WTC11 (cell line): ENCODE measurements around the gene XPR1.

ENCODE experiments used
- ATF1 ChIP-seq: sonication (generic); formaldehyde crosslinking; IDR thresholded peaks from 2 replicates; pipeline ENCODE4 v1.8.1; 2023; ENCODE audit warnings: mild to moderate bottlenecking, moderate library complexity, missing genetic modification reagents
- ELF4 ChIP-seq: sonication (generic); formaldehyde crosslinking; IDR thresholded peaks from 2 replicates; pipeline ENCODE4 v1.8.1; 2022; ENCODE audit warnings: low read depth, mild to moderate bottlenecking, moderate library complexity, missing genetic modification reagents
- ETV6 ChIP-seq: sonication (generic); formaldehyde crosslinking; IDR thresholded peaks from 2 replicates; pipeline ENCODE4 v1.8.1; 2022; ENCODE audit warnings: mild to moderate bottlenecking, missing genetic modification reagents
- FOXK1 ChIP-seq: sonication (generic); formaldehyde crosslinking; IDR thresholded peaks from 2 replicates; pipeline ENCODE4 v1.8.0; 2022; ENCODE audit warnings: mild to moderate bottlenecking, moderate library complexity, missing genetic modification reagents
- FOXP1 ChIP-seq: sonication (generic); formaldehyde crosslinking; IDR thresholded peaks from 2 replicates; pipeline ENCODE4 v1.8.0; 2022; ENCODE audit warnings: missing genetic modification reagents, mild to moderate bottlenecking, moderate library complexity, borderline replicate concordance
- NR2C2 ChIP-seq: sonication (generic); formaldehyde crosslinking; IDR thresholded peaks from 2 replicates; pipeline ENCODE4 v1.8.0; 2022; ENCODE audit warnings: mild to moderate bottlenecking, missing genetic modification reagents
- TP53 ChIP-seq: sonication (generic); formaldehyde crosslinking; IDR thresholded peaks from 2 replicates; pipeline ENCODE4 v1.8.1; 2023; ENCODE audit warnings: mild to moderate bottlenecking, missing genetic modification reagents
- ZNF416 ChIP-seq: fragments of 250-450 bp; sonication (Bioruptor Pico); IDR thresholded peaks from 2 replicates; pipeline ENCODE4 v1.9.0; 2021; ENCODE audit warnings: mild to moderate bottlenecking, inconsistent platforms
- TF ChIP-seq, protein P1 (sequence below): sonication (generic); formaldehyde crosslinking; IDR thresholded peaks from 2 replicates; pipeline ENCODE4 v1.8.0; 2023; ENCODE audit warnings: missing genetic modification reagents, mild to moderate bottlenecking, borderline replicate concordance
- TF ChIP-seq, protein P2 (sequence below): sonication (generic); formaldehyde crosslinking; IDR thresholded peaks from 2 replicates; pipeline ENCODE4 v1.8.0; 2022; ENCODE audit warnings: missing genetic modification reagents
- TF ChIP-seq, protein P3 (sequence below): sonication (generic); formaldehyde crosslinking; IDR thresholded peaks from 2 replicates; pipeline ENCODE4 v1.8.1; 2023; ENCODE audit warnings: mild to moderate bottlenecking, missing genetic modification reagents, moderate library complexity
- TF ChIP-seq, protein P4 (sequence below): sonication (generic); formaldehyde crosslinking; IDR thresholded peaks from 2 replicates; pipeline ENCODE4 v1.8.1; 2023; ENCODE audit warnings: mild to moderate bottlenecking, missing genetic modification reagents
- TF ChIP-seq, protein P5 (sequence below): fragments of 200-600 bp; IDR thresholded peaks from 2 replicates; pipeline ENCODE4 v1.8.0; 2022; ENCODE audit warnings: antibody characterized with exemption

DNA sequence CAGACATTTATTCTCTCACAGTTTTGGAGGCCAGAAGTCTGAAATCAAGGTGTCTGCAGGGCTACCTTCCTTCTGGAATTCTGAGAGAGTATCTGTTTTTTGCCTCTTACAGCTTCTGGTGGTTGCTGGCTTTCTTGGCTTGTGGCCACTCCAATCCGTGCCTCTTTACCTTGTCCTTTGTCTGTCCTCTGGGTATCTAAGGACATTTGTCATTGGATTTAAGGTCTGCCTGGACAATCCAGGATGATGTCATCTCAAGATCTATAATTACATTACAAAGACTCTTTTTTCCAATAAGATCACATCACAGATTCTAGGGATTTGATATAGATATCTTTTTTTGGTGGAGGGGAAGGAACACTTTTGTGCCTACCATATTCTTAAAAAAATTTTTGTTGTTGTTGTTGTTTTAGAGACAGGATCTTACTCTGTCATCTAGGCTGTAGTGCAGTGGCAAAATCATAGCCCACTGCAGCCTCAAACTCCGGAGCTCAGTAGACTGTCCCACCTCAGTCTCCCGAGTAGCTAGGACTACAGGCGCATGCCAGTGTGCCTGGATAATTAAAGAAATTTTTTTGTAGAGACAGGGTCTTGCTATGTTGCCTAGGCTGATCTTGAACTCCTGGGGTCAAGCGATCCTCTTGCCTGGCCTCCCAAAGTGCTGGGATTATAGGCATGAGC lies 61.9 kb downstream of the XPR1 start:
- no peak for TF ChIP-seq FOXP1 (CRISPR knock-in tag)
- no peak for TF ChIP-seq ELF4 (CRISPR knock-in tag)
- TF ChIP-seq TP53 (CRISPR knock-in tag) = no peak
- no peak for TF ChIP-seq ATF1 (CRISPR knock-in tag)
- TF ChIP-seq, protein P1, sequence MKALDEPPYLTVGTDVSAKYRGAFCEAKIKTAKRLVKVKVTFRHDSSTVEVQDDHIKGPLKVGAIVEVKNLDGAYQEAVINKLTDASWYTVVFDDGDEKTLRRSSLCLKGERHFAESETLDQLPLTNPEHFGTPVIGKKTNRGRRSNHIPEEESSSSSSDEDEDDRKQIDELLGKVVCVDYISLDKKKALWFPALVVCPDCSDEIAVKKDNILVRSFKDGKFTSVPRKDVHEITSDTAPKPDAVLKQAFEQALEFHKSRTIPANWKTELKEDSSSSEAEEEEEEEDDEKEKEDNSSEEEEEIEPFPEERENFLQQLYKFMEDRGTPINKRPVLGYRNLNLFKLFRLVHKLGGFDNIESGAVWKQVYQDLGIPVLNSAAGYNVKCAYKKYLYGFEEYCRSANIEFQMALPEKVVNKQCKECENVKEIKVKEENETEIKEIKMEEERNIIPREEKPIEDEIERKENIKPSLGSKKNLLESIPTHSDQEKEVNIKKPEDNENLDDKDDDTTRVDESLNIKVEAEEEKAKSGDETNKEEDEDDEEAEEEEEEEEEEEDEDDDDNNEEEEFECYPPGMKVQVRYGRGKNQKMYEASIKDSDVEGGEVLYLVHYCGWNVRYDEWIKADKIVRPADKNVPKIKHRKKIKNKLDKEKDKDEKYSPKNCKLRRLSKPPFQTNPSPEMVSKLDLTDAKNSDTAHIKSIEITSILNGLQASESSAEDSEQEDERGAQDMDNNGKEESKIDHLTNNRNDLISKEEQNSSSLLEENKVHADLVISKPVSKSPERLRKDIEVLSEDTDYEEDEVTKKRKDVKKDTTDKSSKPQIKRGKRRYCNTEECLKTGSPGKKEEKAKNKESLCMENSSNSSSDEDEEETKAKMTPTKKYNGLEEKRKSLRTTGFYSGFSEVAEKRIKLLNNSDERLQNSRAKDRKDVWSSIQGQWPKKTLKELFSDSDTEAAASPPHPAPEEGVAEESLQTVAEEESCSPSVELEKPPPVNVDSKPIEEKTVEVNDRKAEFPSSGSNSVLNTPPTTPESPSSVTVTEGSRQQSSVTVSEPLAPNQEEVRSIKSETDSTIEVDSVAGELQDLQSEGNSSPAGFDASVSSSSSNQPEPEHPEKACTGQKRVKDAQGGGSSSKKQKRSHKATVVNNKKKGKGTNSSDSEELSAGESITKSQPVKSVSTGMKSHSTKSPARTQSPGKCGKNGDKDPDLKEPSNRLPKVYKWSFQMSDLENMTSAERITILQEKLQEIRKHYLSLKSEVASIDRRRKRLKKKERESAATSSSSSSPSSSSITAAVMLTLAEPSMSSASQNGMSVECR = no peak
- TF ChIP-seq FOXK1 (CRISPR knock-in tag) = no peak
- TF ChIP-seq, protein P2, sequence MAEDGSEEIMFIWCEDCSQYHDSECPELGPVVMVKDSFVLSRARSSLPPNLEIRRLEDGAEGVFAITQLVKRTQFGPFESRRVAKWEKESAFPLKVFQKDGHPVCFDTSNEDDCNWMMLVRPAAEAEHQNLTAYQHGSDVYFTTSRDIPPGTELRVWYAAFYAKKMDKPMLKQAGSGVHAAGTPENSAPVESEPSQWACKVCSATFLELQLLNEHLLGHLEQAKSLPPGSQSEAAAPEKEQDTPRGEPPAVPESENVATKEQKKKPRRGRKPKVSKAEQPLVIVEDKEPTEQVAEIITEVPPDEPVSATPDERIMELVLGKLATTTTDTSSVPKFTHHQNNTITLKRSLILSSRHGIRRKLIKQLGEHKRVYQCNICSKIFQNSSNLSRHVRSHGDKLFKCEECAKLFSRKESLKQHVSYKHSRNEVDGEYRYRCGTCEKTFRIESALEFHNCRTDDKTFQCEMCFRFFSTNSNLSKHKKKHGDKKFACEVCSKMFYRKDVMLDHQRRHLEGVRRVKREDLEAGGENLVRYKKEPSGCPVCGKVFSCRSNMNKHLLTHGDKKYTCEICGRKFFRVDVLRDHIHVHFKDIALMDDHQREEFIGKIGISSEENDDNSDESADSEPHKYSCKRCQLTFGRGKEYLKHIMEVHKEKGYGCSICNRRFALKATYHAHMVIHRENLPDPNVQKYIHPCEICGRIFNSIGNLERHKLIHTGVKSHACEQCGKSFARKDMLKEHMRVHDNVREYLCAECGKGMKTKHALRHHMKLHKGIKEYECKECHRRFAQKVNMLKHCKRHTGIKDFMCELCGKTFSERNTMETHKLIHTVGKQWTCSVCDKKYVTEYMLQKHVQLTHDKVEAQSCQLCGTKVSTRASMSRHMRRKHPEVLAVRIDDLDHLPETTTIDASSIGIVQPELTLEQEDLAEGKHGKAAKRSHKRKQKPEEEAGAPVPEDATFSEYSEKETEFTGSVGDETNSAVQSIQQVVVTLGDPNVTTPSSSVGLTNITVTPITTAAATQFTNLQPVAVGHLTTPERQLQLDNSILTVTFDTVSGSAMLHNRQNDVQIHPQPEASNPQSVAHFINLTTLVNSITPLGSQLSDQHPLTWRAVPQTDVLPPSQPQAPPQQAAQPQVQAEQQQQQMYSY (CRISPR knock-in tag) = no peak
- TF ChIP-seq, protein P3, sequence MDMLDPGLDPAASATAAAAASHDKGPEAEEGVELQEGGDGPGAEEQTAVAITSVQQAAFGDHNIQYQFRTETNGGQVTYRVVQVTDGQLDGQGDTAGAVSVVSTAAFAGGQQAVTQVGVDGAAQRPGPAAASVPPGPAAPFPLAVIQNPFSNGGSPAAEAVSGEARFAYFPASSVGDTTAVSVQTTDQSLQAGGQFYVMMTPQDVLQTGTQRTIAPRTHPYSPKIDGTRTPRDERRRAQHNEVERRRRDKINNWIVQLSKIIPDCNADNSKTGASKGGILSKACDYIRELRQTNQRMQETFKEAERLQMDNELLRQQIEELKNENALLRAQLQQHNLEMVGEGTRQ = no peak
- TF ChIP-seq ETV6 (CRISPR knock-in tag) = no peak
- TF ChIP-seq, protein P4, sequence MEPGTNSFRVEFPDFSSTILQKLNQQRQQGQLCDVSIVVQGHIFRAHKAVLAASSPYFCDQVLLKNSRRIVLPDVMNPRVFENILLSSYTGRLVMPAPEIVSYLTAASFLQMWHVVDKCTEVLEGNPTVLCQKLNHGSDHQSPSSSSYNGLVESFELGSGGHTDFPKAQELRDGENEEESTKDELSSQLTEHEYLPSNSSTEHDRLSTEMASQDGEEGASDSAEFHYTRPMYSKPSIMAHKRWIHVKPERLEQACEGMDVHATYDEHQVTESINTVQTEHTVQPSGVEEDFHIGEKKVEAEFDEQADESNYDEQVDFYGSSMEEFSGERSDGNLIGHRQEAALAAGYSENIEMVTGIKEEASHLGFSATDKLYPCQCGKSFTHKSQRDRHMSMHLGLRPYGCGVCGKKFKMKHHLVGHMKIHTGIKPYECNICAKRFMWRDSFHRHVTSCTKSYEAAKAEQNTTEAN = no peak
- TF ChIP-seq, protein P5, sequence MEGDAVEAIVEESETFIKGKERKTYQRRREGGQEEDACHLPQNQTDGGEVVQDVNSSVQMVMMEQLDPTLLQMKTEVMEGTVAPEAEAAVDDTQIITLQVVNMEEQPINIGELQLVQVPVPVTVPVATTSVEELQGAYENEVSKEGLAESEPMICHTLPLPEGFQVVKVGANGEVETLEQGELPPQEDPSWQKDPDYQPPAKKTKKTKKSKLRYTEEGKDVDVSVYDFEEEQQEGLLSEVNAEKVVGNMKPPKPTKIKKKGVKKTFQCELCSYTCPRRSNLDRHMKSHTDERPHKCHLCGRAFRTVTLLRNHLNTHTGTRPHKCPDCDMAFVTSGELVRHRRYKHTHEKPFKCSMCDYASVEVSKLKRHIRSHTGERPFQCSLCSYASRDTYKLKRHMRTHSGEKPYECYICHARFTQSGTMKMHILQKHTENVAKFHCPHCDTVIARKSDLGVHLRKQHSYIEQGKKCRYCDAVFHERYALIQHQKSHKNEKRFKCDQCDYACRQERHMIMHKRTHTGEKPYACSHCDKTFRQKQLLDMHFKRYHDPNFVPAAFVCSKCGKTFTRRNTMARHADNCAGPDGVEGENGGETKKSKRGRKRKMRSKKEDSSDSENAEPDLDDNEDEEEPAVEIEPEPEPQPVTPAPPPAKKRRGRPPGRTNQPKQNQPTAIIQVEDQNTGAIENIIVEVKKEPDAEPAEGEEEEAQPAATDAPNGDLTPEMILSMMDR = no peak
- no peak for TF ChIP-seq ZNF416 (CRISPR knock-in tag)
- TF ChIP-seq NR2C2 (CRISPR knock-in tag) = no peak
